Ureter (tissue), 1 donor: ENCODE measurements around the gene SMO. TPM values are rescaled to one million over a fixed set of nuclear protein-coding genes. Genes with fewer than 3 reads are reported as not detected.

Experiments
- DNase-seq: peaks from one replicate; pipeline ENCODE4 v3.0.0-alpha.2; 2020; ENCODE audit warnings: low spot score
- total RNA-seq: library from RNA; stranded (reverse); gene quantifications from one replicate; pipeline ENCODE4 v1.2.4, GENCODE V29; 2023
- donor health status: DM: yes; HTN: yes; CAD: no.

The SMO gene
- 12.5 TPM for total RNA-seq

DNA sequence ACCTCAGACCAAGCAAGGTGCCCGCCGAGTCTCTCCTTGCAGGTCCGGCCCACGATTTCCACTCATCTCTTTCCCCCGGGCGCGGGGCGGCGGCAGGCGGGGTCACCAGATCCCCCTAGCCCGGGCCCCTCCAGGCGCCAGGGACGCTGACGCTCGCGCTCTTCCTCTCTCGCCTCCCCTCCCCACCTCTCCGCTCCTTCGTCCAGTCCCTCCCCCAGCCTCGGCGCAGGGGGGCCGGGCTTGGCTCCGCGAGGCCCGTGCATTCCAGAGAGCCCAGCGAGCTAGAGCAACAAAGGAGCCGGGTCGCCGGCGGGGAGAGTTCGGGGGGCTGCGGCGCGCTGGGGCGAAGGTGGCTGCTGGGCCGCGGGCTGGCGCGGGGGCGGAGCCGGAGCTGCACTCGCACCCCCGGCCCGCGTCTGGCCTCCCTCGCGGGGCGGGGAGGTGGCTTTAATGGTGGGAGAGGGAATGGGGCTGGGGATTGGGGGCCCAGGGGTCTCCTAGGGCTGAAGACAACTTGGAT, at the start of gene SMO:
Gene SMO, plus strand, starts transcription at position 262 of the 520 bp plus-strand sequence. CDS start 519 bp downstream, outside the sequence.
- DNase-seq = no peak

DNA sequence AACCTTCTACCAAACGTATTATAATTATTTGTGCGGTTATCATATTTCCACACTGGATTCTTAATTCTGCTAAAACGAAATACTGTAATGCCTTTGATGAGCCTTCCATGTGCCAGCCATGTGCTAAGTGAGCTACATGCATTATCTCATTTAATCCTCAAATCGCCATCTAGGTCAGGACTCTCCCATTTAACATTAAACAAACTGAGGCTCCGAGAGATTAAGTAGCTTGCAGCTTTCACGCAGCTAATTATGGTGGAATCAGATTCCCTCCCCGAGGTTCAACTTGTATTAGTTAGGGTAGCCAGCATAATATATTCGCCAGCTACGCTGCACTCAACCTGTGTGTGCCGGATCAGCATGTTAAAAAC, 44.7 kb upstream of the SMO start:
- no peak for DNase-seq

DNA sequence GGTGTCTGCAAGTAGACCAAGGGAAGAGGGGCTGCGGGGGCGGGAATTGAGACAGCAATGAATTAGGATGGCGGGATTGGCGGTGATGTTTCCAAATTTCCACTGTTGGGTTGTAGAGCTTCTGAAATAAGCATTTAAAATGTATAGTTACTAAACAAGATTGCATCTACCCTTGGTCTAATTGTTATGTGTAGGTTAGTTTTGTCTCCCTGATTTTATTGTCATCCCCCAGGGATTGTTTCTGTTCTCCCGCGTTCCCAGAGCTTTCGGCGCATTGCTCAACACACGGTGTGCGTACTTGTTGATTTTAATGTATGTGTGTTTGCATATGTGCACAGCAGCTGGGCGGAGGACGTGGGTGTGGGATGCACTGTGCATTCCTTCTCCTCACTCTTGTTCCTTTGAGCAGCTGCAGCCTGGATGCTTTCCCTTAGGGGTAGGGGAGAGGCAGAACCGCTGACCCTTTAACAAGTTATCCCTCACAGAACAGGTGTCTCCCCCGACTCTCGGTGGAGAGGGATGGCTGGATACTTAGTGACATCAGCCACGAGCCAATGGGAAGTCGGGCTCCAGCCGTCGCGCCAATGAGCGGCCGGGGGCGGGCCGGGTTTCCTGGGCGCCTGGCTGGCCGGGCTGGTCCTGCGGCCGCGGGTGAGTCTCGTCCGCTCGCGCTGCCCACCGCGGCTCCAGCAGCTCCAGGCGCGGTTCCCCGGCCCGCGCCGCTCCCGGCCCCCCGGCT, 44.2 kb upstream of the SMO start, which contains the start of gene TSPAN33:
Gene TSPAN33, plus strand, starts transcription at position 613 of the 739 bp plus-strand sequence. CDS start 274 bp downstream, outside the sequence.
- peak; percentile 76 for DNase-seq

DNA sequence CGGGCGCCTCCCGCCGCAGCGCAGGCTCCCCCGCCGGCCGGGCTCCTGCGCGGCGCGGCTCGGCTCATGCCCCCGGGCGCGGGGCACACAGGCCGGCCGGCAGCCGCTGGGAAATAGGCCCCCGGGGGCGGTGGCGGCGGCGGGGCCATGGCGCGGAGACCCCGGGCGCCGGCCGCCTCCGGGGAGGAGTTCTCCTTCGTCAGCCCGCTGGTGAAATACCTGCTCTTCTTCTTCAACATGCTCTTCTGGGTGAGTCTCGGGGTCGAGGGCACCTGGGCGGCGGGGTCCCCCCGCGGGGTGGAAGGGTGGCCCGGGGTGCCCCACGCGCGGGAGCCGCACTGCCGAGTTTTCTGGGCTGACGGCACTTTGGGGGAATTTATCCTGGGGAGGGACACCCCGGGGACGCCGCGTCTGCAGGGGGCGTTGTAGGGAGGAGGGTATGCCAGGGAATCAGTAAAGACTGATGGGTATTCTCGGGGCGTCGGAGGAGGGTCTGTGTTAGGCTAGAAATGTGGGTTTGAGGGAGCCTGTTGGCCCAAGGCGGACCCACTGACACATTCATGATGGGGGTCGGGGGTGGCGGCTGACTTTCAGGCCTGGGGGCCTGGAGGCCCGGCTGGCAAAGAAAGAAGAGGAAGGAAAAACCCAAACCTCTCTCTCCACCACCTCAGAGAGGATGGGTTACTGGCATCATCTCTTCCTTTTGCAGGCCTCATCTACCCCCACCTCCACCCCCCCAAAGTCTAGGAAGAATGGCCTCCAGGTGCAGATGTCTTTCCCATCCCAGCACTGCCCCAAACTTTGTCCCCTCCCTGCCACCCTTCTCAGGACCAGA, 43.4 kb upstream of the SMO start:
- no peak for DNase-seq

DNA sequence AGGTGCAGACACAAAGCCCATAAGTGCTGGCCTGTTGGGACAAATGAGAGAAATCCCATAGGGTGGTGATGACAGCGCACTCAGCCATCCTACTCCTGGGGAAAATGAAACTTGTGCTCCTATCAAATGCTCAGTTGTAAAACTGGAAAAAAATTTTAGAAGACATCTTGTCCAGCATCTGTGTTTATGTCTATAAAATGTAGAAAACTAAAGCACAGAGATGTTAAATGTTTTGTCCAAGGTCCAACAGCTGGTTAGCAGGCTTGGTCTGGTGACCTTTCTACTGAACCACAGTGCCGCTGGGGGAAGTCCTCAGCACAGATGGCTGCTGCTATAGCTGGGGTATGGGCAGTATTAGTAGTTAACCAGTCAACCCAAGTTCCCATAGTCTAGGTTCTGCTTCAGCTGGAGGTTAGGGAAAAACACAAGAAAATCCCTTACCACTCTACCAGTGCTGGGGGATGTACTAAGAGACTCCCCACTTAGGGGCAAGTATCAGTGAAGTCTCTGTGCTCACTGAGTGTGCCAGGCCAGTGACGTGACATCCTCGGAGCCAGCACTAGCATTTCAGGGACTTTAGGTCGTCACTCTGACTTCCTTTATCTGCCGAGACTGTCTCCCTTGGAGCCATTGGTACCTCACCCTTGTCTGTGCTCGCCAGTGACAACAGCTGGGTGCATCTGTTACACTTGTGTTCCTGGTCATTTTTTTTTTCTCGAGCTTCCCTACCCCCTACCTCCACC, 42.0 kb upstream of the SMO start:
- no peak for DNase-seq

DNA sequence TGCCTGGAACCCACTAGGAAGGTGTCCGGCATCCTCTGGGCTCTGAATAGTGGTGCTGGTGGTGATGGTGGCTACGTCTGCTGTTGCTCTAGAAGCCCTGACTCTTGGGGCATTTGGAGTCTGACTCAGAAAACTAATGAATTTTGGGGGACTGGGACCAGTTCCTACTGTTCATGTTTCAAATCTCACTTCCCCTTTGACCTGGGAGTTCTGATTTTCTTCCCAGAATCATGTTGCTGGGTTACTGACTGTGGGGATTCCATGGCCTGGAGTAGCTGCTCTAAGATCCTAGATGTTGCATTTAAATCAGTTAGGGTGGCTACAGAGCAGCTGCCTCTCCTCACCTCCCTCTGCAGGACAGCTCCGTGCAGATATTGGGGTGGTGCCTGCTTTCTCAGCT, 40.7 kb upstream of the SMO start:
- no peak for DNase-seq

DNA sequence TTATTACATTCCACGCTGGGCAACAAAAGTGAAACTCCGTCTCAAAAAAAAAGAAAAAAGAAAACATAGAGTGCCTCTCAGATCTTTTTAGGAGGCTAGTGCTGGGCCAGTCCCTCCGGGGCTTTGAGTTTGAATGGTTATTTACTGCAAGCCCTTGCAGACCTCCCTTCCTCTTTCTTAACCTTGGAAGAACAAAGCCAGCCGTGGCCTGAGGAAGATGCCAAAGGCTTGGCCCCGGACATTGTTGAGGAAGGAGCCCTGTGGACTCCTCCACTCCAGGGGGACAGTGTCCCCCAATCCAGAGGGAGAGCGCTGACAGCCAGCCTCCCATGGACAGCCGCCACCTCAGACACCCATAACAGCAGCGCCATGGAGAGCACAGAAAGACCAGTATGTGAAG, 38.9 kb upstream of the SMO start:
- DNase-seq = no peak

DNA sequence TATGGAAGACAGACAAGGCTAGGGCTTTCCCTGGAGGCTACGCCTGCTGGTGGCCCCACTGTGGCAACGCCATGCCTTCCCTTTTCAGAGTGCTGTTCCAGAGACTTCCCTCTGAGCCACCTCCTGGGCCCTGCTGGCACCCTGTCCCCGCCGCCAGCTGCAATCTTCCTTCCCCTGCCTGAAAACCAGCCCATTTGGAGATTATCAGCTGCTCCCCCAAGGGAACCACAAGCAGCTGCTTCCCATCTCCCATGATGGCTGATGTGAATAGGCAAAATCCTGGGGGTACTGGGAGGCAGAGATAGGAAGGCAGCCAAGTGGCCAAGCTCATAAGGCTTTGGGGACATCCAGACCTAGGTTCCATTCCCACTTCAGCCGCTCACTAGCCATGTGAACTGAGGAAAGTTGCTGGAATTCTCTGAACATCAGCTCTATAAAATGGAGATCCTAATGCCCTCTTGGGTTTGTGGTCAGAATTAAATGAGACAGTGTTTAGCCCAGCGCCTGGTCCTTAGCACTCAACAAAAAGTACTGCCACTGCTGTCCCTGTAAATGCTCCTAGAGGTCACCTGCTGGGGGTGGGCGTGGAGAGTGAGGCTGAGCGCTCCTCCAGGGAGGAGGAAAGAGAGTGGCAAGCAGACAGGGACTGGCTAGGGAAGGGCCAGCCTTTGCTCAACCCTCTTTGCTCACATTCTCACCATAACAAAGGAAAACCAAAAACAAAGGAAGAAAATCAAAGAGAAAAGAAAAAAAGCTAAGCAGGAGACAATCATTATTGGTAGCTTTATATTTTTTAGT, 38.0 kb upstream of the SMO start:
- no peak for DNase-seq

DNA sequence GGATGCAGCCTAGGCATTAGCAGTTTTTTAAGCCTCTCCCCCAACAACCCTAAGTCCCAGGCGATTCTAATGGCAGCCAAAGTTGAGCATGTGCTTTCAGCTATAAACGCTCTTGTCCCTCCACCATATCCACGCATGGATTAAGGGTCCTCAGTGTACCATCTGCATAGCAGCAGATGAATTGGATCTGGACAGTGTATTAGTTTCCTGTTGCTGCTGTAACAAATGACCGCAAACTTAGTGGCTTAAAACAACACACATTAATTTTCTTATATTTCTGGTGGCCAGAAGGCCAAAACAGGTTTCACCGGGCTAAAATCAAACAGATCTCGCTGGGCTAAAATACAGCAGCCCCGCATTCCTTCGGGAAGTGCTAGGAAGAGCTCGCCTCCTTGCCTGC, 30.8 kb upstream of the SMO start:
- DNase-seq = no peak

DNA sequence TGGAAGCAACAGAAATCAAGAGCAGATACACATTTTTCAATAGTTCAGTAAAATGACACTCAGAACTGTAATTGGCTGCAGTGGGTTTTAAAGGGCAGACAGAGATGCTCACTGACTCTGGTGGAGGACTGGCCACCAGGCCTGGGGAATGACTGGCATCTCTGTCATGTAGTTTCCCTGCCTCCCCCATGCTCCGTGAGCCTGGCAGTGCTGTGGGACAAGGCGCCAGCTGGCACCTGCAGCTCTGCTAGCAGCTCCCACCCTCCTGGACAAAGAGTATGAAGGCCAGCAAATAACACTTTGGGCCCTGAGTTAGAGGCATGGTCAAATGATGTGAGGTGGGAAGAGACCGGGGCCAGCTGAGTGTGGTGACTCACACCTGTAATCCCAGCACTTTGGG, 28.9 kb upstream of the SMO start:
- DNase-seq = no peak

DNA sequence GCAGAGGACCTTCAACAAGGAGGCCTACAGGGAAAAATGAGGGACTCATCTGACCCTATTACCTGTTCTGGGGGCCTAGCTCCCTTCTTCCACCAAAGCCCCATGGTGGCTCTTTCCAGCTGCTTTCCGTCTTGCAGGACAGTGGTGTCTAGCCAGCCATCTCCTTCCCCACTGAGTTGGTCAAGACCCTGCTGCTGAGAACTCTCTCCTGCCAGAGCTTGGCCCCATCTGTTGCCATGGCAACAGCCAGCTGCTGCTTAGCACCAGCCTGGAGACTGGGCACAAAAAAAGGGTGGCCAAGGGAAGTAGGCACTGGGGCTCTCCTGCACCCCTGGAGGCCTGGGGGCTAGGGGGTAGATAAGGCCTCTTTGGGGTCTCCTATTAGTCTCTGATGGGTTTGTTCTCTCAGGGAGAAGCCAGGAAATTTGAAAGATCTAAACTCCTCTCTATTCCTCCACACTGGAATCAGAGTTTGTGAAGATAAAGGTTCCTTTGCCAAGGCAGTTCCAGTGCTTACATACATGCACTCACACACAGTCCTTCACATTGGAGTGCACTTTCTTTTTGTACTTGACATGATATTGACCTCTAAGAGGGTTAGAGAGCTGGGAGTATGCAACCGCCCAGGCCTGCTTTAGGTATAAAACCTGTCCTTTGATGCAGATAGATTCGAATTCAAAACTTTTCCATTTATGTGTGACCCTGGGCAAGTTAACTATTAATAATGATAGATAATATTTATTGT, 28.1 kb upstream of the SMO start:
- no peak for DNase-seq

DNA sequence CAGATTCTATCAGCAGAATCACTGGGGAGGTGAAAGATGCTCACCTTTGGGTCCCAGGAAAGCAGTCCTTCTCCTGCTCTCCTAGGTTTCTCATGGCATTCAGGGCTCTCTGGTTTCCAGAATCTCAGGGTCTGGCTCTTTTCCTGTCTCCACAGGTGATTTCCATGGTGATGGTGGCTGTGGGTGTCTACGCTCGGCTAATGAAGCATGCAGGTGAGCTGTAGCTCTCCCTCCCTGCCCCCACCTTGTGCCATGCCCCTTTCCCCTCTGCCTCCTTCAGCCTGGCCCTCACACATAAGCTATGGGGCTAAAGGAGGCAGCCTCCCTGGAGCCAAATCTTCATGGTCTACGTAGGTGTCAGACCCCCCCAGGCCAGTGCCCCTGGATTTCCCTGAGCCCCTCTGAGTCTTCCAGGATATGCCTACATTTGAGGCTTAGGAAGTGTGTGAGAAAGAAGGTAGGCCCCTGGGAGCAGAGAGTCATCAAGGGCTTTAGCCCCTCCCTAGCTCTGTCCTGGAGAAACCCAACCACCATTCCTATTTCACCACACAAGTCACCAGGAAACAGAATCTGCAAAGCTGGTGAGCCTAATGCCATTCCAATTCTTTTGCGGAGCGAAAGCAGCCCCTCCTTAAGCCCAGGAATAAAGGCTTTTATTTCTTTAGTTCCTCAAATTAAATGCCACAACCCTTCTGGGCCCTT, 26.8 kb upstream of the SMO start:
- DNase-seq = no peak

DNA sequence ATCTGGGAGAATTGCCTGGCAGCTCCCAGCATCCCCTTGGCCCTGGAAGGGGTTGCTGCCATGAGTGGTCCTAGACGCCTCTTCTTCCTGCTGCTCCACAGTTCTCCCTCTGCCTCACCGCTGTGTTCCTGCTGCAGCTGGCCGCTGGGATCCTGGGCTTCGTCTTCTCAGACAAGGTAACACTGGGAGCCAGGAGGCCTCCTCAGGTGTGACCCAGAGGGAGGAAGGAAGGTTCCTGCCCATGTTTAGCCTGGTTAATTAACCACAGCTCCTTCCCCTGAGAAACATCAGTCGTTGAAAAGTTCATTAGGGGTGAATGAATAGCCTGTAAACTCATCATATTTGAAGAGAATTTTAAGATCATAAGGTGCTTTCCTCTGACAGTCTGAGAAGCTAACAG, 25.7 kb upstream of the SMO start:
- no peak for DNase-seq

DNA sequence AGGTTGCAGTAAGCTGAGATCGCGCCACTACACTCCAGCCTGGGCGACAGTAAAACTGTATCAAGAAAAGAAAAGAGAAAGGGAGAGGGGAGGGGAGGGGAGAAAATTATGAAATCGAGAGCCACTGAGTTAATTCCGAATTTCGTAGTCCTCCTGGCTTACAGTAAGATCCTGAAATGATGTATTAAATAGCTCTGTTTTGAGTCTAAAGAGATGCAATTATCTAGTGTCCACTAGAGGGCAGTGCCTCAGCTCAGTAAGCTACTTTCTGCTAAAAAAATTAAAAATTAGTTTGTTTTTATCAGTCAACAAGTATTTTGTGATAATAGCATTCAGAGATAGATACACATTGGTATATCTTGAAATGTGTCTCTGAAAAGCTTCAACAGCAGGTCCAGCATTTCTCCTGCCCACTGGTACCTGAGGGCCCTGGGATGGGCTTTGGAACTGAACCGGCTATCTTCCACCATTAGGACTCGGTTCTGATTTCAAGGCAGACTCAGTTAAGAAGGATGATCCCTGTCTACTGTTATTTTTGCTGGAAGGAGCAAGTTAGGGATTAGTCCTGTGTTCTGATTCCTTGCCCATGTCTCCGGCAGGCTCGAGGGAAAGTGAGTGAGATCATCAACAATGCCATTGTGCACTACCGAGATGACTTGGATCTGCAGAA, 24.4 kb upstream of the SMO start:
- no peak for DNase-seq

DNA sequence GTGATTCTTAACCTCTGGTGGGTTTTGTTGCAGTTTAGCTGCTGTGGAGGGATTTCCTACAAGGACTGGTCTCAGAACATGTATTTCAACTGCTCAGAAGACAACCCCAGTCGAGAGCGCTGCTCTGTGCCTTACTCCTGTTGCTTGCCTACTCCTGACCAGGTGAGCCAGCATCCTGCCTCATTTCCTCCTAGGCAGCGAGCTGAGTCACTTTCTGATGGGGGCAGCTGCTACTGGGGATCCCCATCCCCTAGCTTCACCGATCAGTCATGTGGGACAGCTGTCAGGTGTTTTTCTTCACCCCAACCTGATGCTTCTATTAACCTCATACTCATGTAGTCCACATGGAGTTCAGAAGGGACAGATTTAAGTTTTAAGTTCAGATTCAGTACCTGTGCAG, 21.7 kb upstream of the SMO start:
- no peak for DNase-seq

DNA sequence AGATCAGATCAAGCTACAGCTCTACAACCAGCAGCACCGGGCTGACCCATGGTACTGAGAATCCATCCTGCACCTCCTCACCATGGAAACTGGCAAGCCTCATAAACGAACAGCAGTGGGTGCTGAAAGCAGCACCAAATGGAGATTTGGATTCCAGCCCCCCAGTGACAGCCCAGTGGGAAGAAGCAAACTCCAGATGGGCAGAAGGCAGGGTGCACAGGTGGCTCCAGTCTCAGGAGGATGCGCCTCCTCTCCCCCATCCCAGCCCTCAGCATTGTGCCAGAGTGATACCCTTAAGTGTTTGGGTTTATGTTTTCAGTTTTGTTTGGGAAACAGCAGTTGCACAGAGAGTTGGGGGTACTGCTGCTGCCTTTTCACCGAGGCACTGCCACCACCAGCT, 20.6 kb upstream of the SMO start:
- DNase-seq = no peak

DNA sequence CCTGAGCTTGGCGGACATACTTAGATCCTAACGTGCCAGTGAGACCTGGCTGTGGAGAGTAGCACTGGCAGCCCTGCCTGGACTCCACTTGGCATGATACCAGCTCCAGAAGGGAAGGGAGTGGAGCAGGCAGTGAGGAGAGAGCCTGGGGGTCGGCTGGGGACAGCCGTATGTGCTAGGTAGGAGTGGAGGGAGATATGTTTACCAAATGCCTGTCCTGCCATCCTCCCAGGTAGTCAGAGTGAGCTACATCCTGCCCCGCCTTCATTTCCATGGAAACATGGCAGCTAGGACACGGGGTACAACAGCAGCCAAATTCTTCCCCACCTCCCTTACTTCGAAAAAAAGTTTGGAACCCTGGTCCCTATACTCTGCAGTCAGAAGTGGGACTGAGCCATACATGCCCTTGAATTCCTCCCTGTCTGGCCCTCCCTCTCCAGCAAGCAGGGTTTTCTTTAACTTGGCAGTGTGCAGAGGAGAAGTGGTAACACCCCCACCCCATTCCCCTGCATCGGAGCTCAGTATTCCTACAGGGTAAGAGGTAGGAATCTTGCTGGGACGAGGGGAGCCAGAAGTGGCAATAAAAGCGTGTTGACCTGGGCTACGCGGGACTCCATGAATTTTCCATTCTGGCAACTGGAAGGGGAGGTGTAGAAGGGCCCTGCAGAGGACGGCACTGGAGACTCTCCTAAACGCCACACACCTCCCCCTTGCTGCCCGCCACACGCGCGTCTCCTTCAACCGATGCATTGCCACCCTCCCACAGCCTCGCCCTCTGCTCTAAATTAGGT, 20.0 kb upstream of the SMO start:
- no peak for DNase-seq

DNA sequence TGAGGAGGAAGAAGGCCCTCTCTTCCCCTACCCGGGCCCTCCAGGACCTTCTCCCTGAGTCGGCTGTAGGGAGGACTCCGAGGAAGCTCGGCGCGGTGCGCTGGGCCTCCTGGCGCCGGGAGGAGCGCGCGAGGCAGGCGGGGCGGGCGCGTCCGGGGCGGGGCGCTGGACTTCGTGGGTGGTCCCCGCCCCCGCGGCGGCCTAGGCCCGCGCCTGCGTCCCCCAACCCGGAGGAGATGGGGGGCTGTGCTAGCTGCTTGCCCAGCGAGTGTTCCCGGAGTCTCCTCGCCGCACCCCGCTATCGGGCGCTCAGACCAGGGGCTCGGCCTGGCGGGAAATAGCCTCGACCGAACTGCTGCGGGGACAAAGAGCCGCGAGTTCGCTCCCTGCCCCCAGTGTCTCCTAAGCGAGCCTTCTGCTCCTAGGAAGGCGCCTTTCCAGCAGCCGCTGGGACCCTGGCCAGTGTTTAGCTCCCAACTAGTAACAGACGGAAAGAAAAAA, 19.2 kb upstream of the SMO start:
- no peak for DNase-seq
